H9 (cell line): Measurements from ENCODE around the gene RNF32. TPM values are rescaled to one million over a fixed set of nuclear protein-coding genes. Genes with fewer than 3 reads are reported as not detected.

Experiments
- DNase-seq: peaks from one replicate; pipeline ENCODE4 v3.0.0-alpha.2; 2017
- H2AFZ ChIP-seq: one replicate; pipeline ENCODE4 v1.6.1; 2013; ENCODE audit warnings: mild to moderate bottlenecking, low read length, control low read depth, moderate library complexity
- H2AK5ac ChIP-seq: 2 replicates; pipeline ENCODE4 v1.6.1; 2013; ENCODE audit warnings: low read length, control low read depth, mixed read lengths; ENCODE audit not compliant: insufficient read length
- H2BK120ac ChIP-seq: one replicate; pipeline ENCODE4 v1.6.1; 2013; ENCODE audit warnings: low read depth, mild to moderate bottlenecking, low read length, control low read depth, inconsistent platforms; ENCODE audit not compliant: poor library complexity, severe bottlenecking
- H2BK12ac ChIP-seq: 2 replicates; pipeline ENCODE4 v1.6.1; 2013; ENCODE audit warnings: low read length, control low read depth, mixed read lengths, low read depth; ENCODE audit not compliant: insufficient read length
- H2BK15ac ChIP-seq: 2 replicates; pipeline ENCODE4 v1.6.1; 2013; ENCODE audit warnings: low read depth, low read length, control low read depth
- H2BK20ac ChIP-seq: one replicate; pipeline ENCODE4 v1.6.1; 2013; ENCODE audit warnings: low read depth, mild to moderate bottlenecking, low read length, control low read depth, inconsistent platforms; ENCODE audit not compliant: poor library complexity, severe bottlenecking
- H2BK5ac ChIP-seq: 2 replicates; pipeline ENCODE4 v1.6.1; 2013; ENCODE audit warnings: low read length, control low read depth, mixed read lengths; ENCODE audit not compliant: insufficient read length
- H3K14ac ChIP-seq: 2 replicates; pipeline ENCODE4 v1.6.1; 2013; ENCODE audit warnings: low read length, control low read depth; ENCODE audit not compliant: insufficient read depth
- H3K18ac ChIP-seq: 2 replicates; pipeline ENCODE4 v1.6.1; 2013; ENCODE audit warnings: low read depth, mild to moderate bottlenecking, mixed read lengths, low read length, control low read depth; ENCODE audit not compliant: insufficient read length
- H3K23ac ChIP-seq: 2 replicates; pipeline ENCODE4 v1.6.1; 2013; ENCODE audit warnings: low read length, control low read depth, mixed read lengths, low read depth; ENCODE audit not compliant: insufficient read length
- H3K23me2 ChIP-seq: 2 replicates; pipeline ENCODE4 v1.6.1; 2013; ENCODE audit warnings: low read depth, mild to moderate bottlenecking, mixed read lengths, low read length, control low read depth; ENCODE audit not compliant: insufficient read length, poor library complexity, severe bottlenecking
- H3K27ac ChIP-seq: 2 replicates; pipeline ENCODE4 v1.5.1; 2013; ENCODE audit warnings: low read length, control low read depth, mixed read lengths, low read depth; ENCODE audit not compliant: insufficient read length
- H3K27me3 ChIP-seq: 2 replicates; pipeline ENCODE4 v1.6.1; 2013; ENCODE audit warnings: low read length, control low read depth, inconsistent platforms; ENCODE audit not compliant: insufficient read depth
- H3K4ac ChIP-seq: 2 replicates; pipeline ENCODE4 v1.6.1; 2013; ENCODE audit warnings: low read depth, mild to moderate bottlenecking, control low read depth, inconsistent platforms, low read length, moderate library complexity
- H3K4me1 ChIP-seq: 2 replicates; pipeline ENCODE4 v1.6.1; 2013; ENCODE audit warnings: low read length, control low read depth, inconsistent platforms; ENCODE audit not compliant: insufficient read depth
- H3K4me2 ChIP-seq: 2 replicates; pipeline ENCODE4 v1.6.1; 2013; ENCODE audit warnings: low read length, control low read depth, mixed read lengths; ENCODE audit not compliant: insufficient read length, insufficient read depth
- H3K56ac ChIP-seq: 2 replicates; pipeline ENCODE4 v1.6.1; 2013; ENCODE audit warnings: low read depth, mild to moderate bottlenecking, mixed read lengths, low read length, control low read depth; ENCODE audit not compliant: insufficient read length
- H3K79me1 ChIP-seq: 2 replicates; pipeline ENCODE4 v1.6.1; 2013; ENCODE audit warnings: low read depth, mild to moderate bottlenecking, moderate library complexity, low read length, control low read depth, inconsistent platforms; ENCODE audit not compliant: insufficient read depth, poor library complexity, severe bottlenecking
- H3K79me2 ChIP-seq: 2 replicates; pipeline ENCODE4 v1.6.1; 2013; ENCODE audit warnings: low read length, control low read depth, inconsistent platforms; ENCODE audit not compliant: insufficient read depth
- H3K9ac ChIP-seq: 2 replicates; pipeline ENCODE4 v1.6.1; 2013; ENCODE audit warnings: low read length, control low read depth, mixed read lengths; ENCODE audit not compliant: insufficient read length; ENCODE audit errors: extremely low read depth
- H3K9me3 ChIP-seq: one replicate; pipeline ENCODE4 v1.6.1; 2013; ENCODE audit warnings: low read depth, low read length, inconsistent platforms; ENCODE audit not compliant: control insufficient read depth
- H3T11ph ChIP-seq: one replicate; pipeline ENCODE4 v1.6.1; 2013; ENCODE audit warnings: mild to moderate bottlenecking, low read length, control low read depth, inconsistent platforms
- H4K20me1 ChIP-seq: one replicate; pipeline ENCODE4 v1.6.1; 2013; ENCODE audit not compliant: control insufficient read depth, insufficient read length, insufficient read depth
- H4K5ac ChIP-seq: 2 replicates; pipeline ENCODE4 v1.6.1; 2013; ENCODE audit warnings: low read depth, mild to moderate bottlenecking, mixed read lengths, low read length, control low read depth; ENCODE audit not compliant: insufficient read length
- H4K8ac ChIP-seq: replicated peaks from 2 replicates; pipeline ENCODE4 v1.6.1; 2013; ENCODE audit warnings: low read length, control low read depth, mixed read lengths, low read depth; ENCODE audit not compliant: insufficient read length
- H4K91ac ChIP-seq: 2 replicates; pipeline ENCODE4 v1.6.1; 2013; ENCODE audit warnings: low read depth, mild to moderate bottlenecking, moderate library complexity, mixed read lengths, low read length, control low read depth; ENCODE audit not compliant: insufficient read length
- H3K27ac Mint-ChIP-seq, 3 experiments: 2 replicates in 2 of 3; 3 replicates in 1 of 3; pipeline ENCODE4 v1.8.0; 2020 to 2021; ENCODE audit warnings: mixed read lengths in 3 of 3, mild to moderate bottlenecking in 1 of 3, moderate library complexity in 1 of 3
- H3K27me3 Mint-ChIP-seq: 2 replicates; pipeline ENCODE4 v1.8.0; 2021; ENCODE audit warnings: low read depth, mild to moderate bottlenecking, moderate library complexity, mixed read lengths
- H3K36me3 Mint-ChIP-seq, 3 experiments: 2 replicates in 2 of 3; 3 replicates in 1 of 3; pipeline ENCODE4 v1.8.0; 2020 to 2021; ENCODE audit warnings: low read depth in 3 of 3, mixed read lengths in 3 of 3; ENCODE audit not compliant: insufficient read depth in 1 of 3
- H3K4me1 Mint-ChIP-seq, 2 experiments: 2 replicates each; pipeline ENCODE4 v1.8.0; 2020; ENCODE audit warnings: mixed read lengths in 2 of 2
- H3K4me3 Mint-ChIP-seq, 2 experiments: 2 replicates in 1 of 2; 3 replicates in 1 of 2; pipeline ENCODE4 v1.8.0; 2020 to 2021; ENCODE audit warnings: mild to moderate bottlenecking in 2 of 2, mixed read lengths in 2 of 2, moderate library complexity in 1 of 2
- H3K9me3 Mint-ChIP-seq, 2 experiments: 2 replicates in 1 of 2; 3 replicates in 1 of 2; pipeline ENCODE4 v1.8.0; 2020; ENCODE audit warnings: mild to moderate bottlenecking in 2 of 2, mixed read lengths in 2 of 2, moderate library complexity in 1 of 2
- CTCF ChIP-seq: fragments of 200-600 bp; sonication (generic); conservative IDR thresholded peaks from 3 replicates; pipeline ENCODE4 v1.8.0; 2021; ENCODE audit warnings: antibody characterized with exemption, mild to moderate bottlenecking
- WGBS: extraction: QIAGEN DNeasy Blood & Tissue Kit; methylation state at CpG from one replicate; pipeline ENCODE4 v1.1.7; 2013; ENCODE audit warnings: missing lambda C conversion rate, low lambda C conversion rate, mixed read lengths; ENCODE audit not compliant: insufficient read length; ENCODE audit errors: extremely low coverage; 5-methylcytosine and 5-hydroxymethylcytosine counted together
- total RNA-seq: library from RNA; stranded (reverse); gene quantifications from 2 replicates; pipeline ENCODE4 v1.2.1, GENCODE V29; 2021

Gene RNF32
- total RNA-seq, 1 experiment from 2014 or later, result 0.90 TPM

- H4K8ac ChIP-seq, result no peak overlapping the region
- no peak overlapping the region for H3K23ac ChIP-seq
- no peaks in the 10 kb centered on the region for H3K4me1 ChIP-seq
- H3K4me1 Mint-ChIP-seq, result peaks cover 33 to 43% of the 10 kb centered on the region in 2 experiments
- H2BK20ac ChIP-seq, result no peak overlapping the region
- H4K20me1 ChIP-seq, result peaks cover 2% of the 10 kb centered on the region
- H2AFZ ChIP-seq, result no peak overlapping the region
- H2BK12ac ChIP-seq, result no peak overlapping the region
- no peak overlapping the region for H3K18ac ChIP-seq
- no peak overlapping the region for H3K4ac ChIP-seq
- no peak overlapping the region for H3K4me2 ChIP-seq
- H3K27me3 ChIP-seq, result no peaks in the 10 kb centered on the region
- WGBS, result no CpG with 5 or more reads among the region's 84 CpGs
- H3K23me2 ChIP-seq, result no peaks in the 10 kb centered on the region
- no peak overlapping the region for H2AK5ac ChIP-seq
- H3K9ac ChIP-seq, result no peak overlapping the region
- H4K91ac ChIP-seq, result no peak overlapping the region
- H3K79me2 ChIP-seq, result no peaks in the 10 kb centered on the region
- no peak overlapping the region for H2BK5ac ChIP-seq
- no peak overlapping the region for H4K5ac ChIP-seq
- no peaks in the 10 kb centered on the region for H3K9me3 ChIP-seq
- H3K27ac Mint-ChIP-seq, result no peak overlapping the region
- peaks cover 7% of the 10 kb centered on the region; the same call in 1 of the 2 replicates for H3K27me3 Mint-ChIP-seq
- DNase-seq, result no peak
- H3K27ac ChIP-seq, result no peak overlapping the region
- no peak overlapping the region for H3T11ph ChIP-seq
- H3K9me3 Mint-ChIP-seq, result no peaks in the 10 kb centered on the region
- H3K4me3 Mint-ChIP-seq, result no peak overlapping the region
- no peak overlapping the region for H2BK120ac ChIP-seq
- H3K36me3 Mint-ChIP-seq, result no peaks in the 10 kb centered on the region
- no peak overlapping the region for H2BK15ac ChIP-seq
- H3K14ac ChIP-seq, result no peak overlapping the region; the same call in 1 of the 2 replicates
- no peaks in the 10 kb centered on the region for H3K79me1 ChIP-seq
- no peak for TF ChIP-seq CTCF
- no peak overlapping the region for H3K56ac ChIP-seq
Measured at GRCh38 chr7:156607332-156608172, 33.0 kb upstream of the RNF32 start.
